Measurements from ENCODE around the gene CERK. TPM values are rescaled to one million over a fixed set of nuclear protein-coding genes. Genes with fewer than 3 reads are reported as not detected.

Gene CERK
- total RNA-seq, 1 donor from 2014 or later = 102 TPM

- Mint-ChIP-seq H3K36me3 (ENCODE audit: low read depth) (no peaks in the 10 kb centered on the region), H3K27ac (ENCODE audit: unreplicated experiment) (no peak overlapping the region), H3K4me1 (peaks cover 11% of the 10 kb centered on the region), H3K27me3 (ENCODE audit: low read depth) (no peaks in the 10 kb centered on the region), H3K9me3 (no peaks in the 10 kb centered on the region), H3K4me3 (no peak overlapping the region)
- no peak for DNase-seq (ENCODE audit: low read depth, low spot score)
- TF ChIP-seq CTCF (conservative IDR thresholded peaks at IDR 0.05) = no peak
Measured at GRCh38 chr22:46774253-46774979, 36.4 kb upstream of the CERK start.

GRCh38 chr22:46773076-46773475 lies 35.0 kb upstream of the CERK start:
- Mint-ChIP-seq H3K4me3 (no peak overlapping the region), H3K27ac (ENCODE audit: unreplicated experiment) (peak overlapping the region; percentile 12), H3K36me3 (ENCODE audit: low read depth) (no peaks in the 10 kb centered on the region), H3K4me1 (peaks cover 11% of the 10 kb centered on the region), H3K27me3 (ENCODE audit: low read depth) (no peaks in the 10 kb centered on the region), H3K9me3 (no peaks in the 10 kb centered on the region)
- no peak for DNase-seq (ENCODE audit: low read depth, low spot score)
- no peak for TF ChIP-seq CTCF (conservative IDR thresholded peaks at IDR 0.05)

GRCh38 chr22:46770726-46771125 lies 32.7 kb upstream of the CERK start:
- H3K27me3 Mint-ChIP-seq (ENCODE audit: low read depth) = no peaks in the 10 kb centered on the region
- H3K27ac Mint-ChIP-seq (ENCODE audit: unreplicated experiment) = no peak overlapping the region
- peaks cover 7% of the 10 kb centered on the region for H3K4me1 Mint-ChIP-seq
- no peaks in the 10 kb centered on the region for H3K9me3 Mint-ChIP-seq
- no peaks in the 10 kb centered on the region for H3K36me3 Mint-ChIP-seq (ENCODE audit: low read depth)
- H3K4me3 Mint-ChIP-seq = no peak overlapping the region
- no peak for DNase-seq (ENCODE audit: low read depth, low spot score)
- TF ChIP-seq CTCF (conservative IDR thresholded peaks at IDR 0.05) = no peak

GRCh38 chr22:46770151-46770641 lies 32.1 kb upstream of the CERK start:
- TF ChIP-seq CTCF (conservative IDR thresholded peaks at IDR 0.05) = no peak
- no peak overlapping the region for H3K27ac Mint-ChIP-seq (ENCODE audit: unreplicated experiment)

GRCh38 chr22:46769706-46770105 lies 31.7 kb upstream of the CERK start:
- Mint-ChIP-seq H3K4me3 (no peak overlapping the region), H3K9me3 (no peaks in the 10 kb centered on the region), H3K36me3 (ENCODE audit: low read depth) (no peaks in the 10 kb centered on the region), H3K4me1 (peaks cover 7% of the 10 kb centered on the region), H3K27me3 (ENCODE audit: low read depth) (no peaks in the 10 kb centered on the region), H3K27ac (ENCODE audit: unreplicated experiment) (no peak overlapping the region)
- DNase-seq (ENCODE audit: low read depth, low spot score) = no peak
- TF ChIP-seq CTCF (conservative IDR thresholded peaks at IDR 0.05) = no peak

More at GRCh38 chr22:46770151-46770641, 32.1 kb upstream of the CERK start:
- H3K4me3 Mint-ChIP-seq = no peak overlapping the region
- no peak for DNase-seq (ENCODE audit: low read depth, low spot score)
- no peaks in the 10 kb centered on the region for H3K27me3 Mint-ChIP-seq (ENCODE audit: low read depth)
- no peaks in the 10 kb centered on the region for H3K9me3 Mint-ChIP-seq
- peaks cover 7% of the 10 kb centered on the region for H3K4me1 Mint-ChIP-seq
- H3K36me3 Mint-ChIP-seq (ENCODE audit: low read depth) = no peaks in the 10 kb centered on the region

Data from neural crest cell (in vitro differentiated cells).